Ascending aorta (tissue), 2 donors: ENCODE measurements around the gene TMX4. TPM values are rescaled to one million over a fixed set of nuclear protein-coding genes. Genes with fewer than 3 reads are reported as not detected.

Experiments used
- DNase-seq, 2 donors: peaks; one replicate each; pipeline ENCODE4 v3.0.0-alpha.2; 2019; ENCODE audit warnings: low spot score in 2 of 2
- H3K27ac ChIP-seq, 2 donors: fragments of 200-600 bp; sonication (generic); one replicate each; pipeline ENCODE4 v1.5.1; 2016 to 2017; ENCODE audit warnings: mild to moderate bottlenecking in 1 of 2
- H3K27me3 ChIP-seq: fragments of 200-600 bp; sonication (generic); one replicate; pipeline ENCODE4 v1.5.1; 2017
- H3K36me3 ChIP-seq, 2 donors: fragments of 200-600 bp; sonication (generic); one replicate each; pipeline ENCODE4 v1.5.1; 2016
- H3K4me1 ChIP-seq, 2 donors: fragments of 200-600 bp; sonication (generic); one replicate each; pipeline ENCODE4 v1.5.1; 2016 to 2017; ENCODE audit warnings: mild to moderate bottlenecking in 1 of 2
- H3K4me3 ChIP-seq, 2 donors: fragments of 200-600 bp; sonication (generic); one replicate each; pipeline ENCODE4 v1.5.1; 2016 to 2017; ENCODE audit warnings: mild to moderate bottlenecking in 1 of 2
- H3K9me3 ChIP-seq, 2 donors: fragments of 200-600 bp; sonication (generic); one replicate each; pipeline ENCODE4 v1.5.1; 2016
- intact Hi-C: fragments of 100-400 bp; cut with DNase I; formaldehyde crosslinking; loops from one replicate; pipeline ENCODE4 v1.15.1; 2023
- total RNA-seq: library from RNA; depleted of rRNA; stranded (reverse); fragments of >200 nt; gene quantifications from one replicate; pipeline ENCODE4 v1.1.0, GENCODE V29; 2016
- TF ChIP-seq, protein P1 (sequence below), 3 experiments: fragments of 200-600 bp in 2 of 3; fragments of 450-650 bp in 1 of 3; sonication (generic) in 2 of 3; IDR thresholded peaks; one replicate each; pipeline ENCODE4 v1.5.1; 2016 to 2019; ENCODE audit warnings: antibody characterized with exemption in 3 of 3, mild to moderate bottlenecking in 1 of 3, moderate library complexity in 1 of 3

TMX4 gene
- total RNA-seq, 1 donor from 2014 or later = 65.3 TPM

DNA sequence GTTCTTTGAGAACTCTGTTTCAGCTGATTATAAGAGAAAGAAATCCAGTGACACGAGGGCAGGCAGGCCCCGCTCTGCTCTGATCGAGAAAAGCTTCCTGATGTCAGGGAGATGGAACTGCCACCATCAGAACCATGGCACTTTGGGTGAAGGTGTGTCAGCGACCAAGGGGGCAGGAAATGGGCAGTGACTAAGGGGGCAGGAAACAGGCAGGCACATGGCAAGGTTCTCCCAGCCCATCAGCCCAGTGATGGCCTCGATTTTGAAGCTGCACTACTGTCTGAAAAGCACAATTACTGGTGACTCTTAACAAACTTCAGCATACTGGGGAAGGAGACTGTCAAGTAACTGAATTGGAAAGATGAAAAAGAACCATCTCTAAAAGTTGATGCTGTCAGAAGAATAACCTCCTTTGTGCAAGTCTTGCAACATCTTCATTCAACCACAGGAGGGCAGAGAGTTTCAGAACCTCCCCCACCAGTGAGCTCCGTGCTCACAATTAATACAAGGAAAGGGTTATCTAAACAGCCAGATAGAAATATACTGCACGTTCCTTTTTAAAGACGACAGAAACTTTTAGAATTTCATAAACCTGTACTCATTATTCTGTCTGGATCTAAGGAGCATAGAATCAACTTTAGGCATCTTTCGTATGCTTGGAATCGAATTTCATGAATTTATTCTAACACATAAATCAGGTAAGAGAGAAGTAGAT lies 39.1 kb downstream of the TMX4 start:
- TF ChIP-seq, protein P1, sequence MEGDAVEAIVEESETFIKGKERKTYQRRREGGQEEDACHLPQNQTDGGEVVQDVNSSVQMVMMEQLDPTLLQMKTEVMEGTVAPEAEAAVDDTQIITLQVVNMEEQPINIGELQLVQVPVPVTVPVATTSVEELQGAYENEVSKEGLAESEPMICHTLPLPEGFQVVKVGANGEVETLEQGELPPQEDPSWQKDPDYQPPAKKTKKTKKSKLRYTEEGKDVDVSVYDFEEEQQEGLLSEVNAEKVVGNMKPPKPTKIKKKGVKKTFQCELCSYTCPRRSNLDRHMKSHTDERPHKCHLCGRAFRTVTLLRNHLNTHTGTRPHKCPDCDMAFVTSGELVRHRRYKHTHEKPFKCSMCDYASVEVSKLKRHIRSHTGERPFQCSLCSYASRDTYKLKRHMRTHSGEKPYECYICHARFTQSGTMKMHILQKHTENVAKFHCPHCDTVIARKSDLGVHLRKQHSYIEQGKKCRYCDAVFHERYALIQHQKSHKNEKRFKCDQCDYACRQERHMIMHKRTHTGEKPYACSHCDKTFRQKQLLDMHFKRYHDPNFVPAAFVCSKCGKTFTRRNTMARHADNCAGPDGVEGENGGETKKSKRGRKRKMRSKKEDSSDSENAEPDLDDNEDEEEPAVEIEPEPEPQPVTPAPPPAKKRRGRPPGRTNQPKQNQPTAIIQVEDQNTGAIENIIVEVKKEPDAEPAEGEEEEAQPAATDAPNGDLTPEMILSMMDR (IDR thresholded peaks at IDR 0.05) = no peak
- H3K27me3 ChIP-seq = no peaks in the 10 kb centered on the region
- peaks cover 22 to 43% of the 10 kb centered on the region in 2 donors for H3K36me3 ChIP-seq
- H3K4me3 ChIP-seq = no peak overlapping the region
- H3K4me1 ChIP-seq = no peaks in the 10 kb centered on the region
- no peaks in the 10 kb centered on the region for H3K9me3 ChIP-seq
- DNase-seq = no peak
- no peak overlapping the region for H3K27ac ChIP-seq
- intact Hi-C loops = no loop called here

DNA sequence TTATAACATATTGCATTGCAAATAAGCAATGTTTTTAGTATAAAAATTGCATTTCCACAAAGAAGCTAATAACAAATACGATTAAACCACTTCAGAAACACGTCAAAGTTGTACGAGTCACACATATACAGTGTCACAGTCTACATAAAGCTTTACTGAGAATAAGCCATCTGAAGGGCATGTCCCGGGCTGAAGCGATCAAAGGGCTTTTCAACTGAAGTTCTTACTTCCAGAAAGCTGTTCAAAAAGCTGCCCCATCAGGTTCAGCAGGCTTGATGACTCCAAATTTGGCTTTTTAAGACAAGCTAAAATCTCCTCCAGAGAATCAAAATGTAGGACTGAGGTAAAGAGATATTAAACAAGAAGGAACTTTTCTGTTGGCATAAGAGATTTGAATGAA lies 41.9 kb downstream of the TMX4 start:
- Histone ChIP-seq H3K27ac (no peak overlapping the region), H3K27me3 (no peaks in the 10 kb centered on the region), H3K4me3 (no peak overlapping the region), H3K9me3 (no peaks in the 10 kb centered on the region), H3K4me1 (no peaks in the 10 kb centered on the region), H3K36me3 (peaks cover 17 to 24% of the 10 kb centered on the region in 2 donors)
- intact Hi-C loops = no loop called here
- DNase-seq = no peak
- TF ChIP-seq, protein P1 (IDR thresholded peaks at IDR 0.05) = no peak

DNA sequence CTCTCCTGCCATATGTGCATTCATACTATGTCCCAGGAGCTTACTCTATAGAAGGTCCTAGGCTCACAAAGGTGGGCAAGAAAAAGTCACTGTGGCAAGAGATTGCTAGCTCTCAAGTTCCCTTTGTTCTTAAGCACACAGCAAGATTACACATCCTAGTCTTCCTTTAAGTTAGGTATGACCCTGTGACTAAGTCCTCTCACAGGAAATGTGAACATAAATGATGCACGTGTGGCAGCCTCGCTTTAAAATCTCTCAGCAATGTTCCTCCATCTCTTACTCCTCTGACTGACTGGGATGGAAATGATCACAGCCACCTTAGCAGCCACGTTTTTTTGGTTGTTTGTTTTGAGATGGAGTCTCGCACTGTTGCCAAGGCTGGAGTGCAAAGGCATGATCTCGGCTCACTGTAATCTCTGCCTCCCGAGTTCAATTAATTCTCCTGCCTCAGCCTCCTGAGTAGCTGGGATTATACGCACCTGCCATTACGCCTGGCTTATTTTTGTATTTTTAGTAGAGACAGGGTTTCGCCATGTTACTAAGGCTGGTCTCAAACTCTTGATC lies 43.6 kb downstream of the TMX4 start:
- H3K36me3 ChIP-seq = peaks cover 0 to 6% of the 10 kb centered on the region in 2 donors
- no peaks in the 10 kb centered on the region for H3K27me3 ChIP-seq
- no peak overlapping the region for H3K4me3 ChIP-seq
- no peak for DNase-seq
- H3K4me1 ChIP-seq = no peaks in the 10 kb centered on the region
- H3K9me3 ChIP-seq = no peaks in the 10 kb centered on the region
- intact Hi-C loops = no loop called here
- no peak overlapping the region for H3K27ac ChIP-seq
- TF ChIP-seq, protein P1 (IDR thresholded peaks at IDR 0.05) = no peak

DNA sequence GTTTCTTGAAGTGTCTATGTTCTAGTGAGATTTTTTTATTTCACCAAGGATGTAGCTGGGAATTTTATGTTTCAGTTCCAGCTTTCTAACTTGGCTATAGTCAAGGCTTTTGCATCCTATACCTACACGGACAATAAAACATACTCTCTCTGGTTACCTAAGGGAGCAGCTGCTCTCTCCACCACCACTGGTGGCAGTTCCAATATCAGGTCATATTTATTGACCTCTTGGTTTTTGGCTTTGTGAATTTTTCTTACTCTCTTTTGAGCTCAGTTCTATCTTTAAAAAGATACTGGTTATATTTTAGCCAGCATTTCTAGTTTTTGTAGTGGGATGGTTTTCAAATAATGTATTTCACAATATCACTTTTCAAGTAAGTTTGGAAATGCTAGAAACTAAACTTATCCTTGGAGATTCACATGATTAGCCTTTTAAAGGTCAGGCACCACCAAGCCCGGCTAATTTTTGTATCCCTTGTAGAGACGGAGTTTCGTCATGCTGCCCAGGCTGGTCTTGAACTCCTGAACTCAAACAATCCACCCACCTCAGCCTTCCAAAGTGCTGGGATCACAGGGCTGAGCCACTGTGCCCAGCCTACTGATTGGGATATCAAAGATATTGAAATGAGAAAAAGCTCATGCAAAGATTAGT lies 44.7 kb downstream of the TMX4 start:
- H3K27ac ChIP-seq = no peak overlapping the region
- H3K4me3 ChIP-seq = no peak overlapping the region
- H3K4me1 ChIP-seq = no peaks in the 10 kb centered on the region
- TF ChIP-seq, protein P1 (IDR thresholded peaks at IDR 0.05) = no peak
- H3K27me3 ChIP-seq = no peaks in the 10 kb centered on the region
- intact Hi-C loops = no loop called here
- no peaks in the 10 kb centered on the region for H3K36me3 ChIP-seq
- no peak for DNase-seq
- H3K9me3 ChIP-seq = no peaks in the 10 kb centered on the region

DNA sequence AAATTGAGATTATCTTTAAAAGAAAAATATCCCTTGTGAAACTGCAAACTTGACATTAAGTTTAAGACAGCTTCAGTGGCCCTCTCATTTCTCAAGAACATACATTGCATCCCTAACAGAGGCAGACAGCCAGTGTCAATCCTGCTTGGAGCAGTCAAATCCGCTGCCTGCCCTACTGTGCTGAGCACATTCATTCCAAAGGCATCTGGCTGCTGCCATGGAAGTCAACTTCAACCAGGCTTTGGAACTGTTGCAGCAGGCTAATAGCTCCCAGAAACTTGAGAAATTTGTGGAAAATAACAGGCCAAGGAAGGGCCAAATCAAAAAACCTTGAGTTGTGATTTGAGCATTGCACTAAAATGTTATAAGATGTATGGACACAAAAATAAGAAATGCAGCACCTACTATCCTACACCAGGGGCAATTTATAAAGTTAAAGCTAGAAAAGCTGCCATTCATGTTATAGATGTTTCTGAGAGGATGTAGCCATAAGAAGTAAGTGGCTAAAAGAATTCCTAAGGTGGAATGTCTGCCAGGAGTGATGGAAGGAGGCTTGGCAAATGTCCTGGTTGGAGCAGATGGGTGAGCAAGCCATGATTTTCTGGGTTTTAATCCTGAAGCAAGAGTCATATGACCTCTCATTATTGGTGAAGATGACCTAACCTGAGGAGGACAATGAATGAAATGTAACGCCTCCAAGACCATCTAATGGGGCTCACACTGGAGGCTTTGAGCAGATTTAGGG lies 47.9 kb downstream of the TMX4 start:
- no peaks in the 10 kb centered on the region for H3K27me3 ChIP-seq
- H3K27ac ChIP-seq = no peak overlapping the region
- DNase-seq = no peak
- TF ChIP-seq, protein P1 (IDR thresholded peaks at IDR 0.05) = no peak
- intact Hi-C loops = no loop called here
- H3K9me3 ChIP-seq = no peaks in the 10 kb centered on the region
- no peaks in the 10 kb centered on the region for H3K36me3 ChIP-seq
- no peak overlapping the region for H3K4me3 ChIP-seq
- H3K4me1 ChIP-seq = no peaks in the 10 kb centered on the region
